ENCODE results near the gene RASGRF1.
A peak's percentile ranks its signal among the peaks of the same experiment; 100 is the strongest.

Gene RASGRF1

DNA sequence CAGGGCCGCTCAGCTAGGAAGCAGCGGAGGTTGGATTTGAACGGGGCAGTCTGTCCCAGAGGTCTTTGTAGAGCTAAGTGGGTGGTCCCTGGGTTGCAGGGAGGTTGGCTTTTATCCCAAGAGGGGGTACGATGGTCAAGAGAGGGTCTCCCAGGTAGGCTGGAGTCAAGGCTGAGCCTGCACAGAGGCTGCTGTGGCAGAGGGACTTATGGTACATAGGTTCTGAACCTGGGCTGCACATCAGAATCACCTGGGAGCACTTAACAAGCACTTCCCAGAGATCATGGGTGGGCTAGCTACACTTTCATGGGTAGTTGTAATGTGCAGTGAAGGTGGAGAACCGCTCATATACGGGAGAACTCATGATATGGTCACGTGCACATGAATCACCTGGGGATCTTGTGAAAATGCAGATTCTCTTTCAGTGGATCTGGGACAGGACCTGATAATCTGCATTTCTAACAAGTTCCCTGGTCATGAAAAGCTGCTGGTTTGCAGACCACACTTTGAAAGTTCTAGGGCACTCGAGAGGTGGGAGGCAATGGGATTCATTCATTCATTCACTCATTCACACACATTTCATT is 2.9 kb upstream of the RASGRF1 start:
- DNase-seq (ENCODE audit: low spot score) = no peak

DNA sequence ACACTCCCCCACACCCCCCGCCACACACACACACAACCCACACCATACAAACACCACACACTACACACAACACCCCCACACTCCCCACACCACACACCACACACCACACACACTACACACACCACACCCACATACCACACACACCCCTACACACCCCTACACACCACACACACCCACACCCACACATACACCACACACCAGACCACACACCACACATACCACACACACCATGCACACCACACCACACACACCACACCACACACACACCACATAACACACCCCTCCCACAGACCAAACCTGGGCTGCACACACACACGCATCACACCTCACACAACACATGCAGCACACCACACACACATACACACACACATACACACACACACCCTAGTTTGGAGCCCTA is 1.8 kb upstream of the RASGRF1 start:
- no peak for DNase-seq (ENCODE audit: low spot score)

DNA sequence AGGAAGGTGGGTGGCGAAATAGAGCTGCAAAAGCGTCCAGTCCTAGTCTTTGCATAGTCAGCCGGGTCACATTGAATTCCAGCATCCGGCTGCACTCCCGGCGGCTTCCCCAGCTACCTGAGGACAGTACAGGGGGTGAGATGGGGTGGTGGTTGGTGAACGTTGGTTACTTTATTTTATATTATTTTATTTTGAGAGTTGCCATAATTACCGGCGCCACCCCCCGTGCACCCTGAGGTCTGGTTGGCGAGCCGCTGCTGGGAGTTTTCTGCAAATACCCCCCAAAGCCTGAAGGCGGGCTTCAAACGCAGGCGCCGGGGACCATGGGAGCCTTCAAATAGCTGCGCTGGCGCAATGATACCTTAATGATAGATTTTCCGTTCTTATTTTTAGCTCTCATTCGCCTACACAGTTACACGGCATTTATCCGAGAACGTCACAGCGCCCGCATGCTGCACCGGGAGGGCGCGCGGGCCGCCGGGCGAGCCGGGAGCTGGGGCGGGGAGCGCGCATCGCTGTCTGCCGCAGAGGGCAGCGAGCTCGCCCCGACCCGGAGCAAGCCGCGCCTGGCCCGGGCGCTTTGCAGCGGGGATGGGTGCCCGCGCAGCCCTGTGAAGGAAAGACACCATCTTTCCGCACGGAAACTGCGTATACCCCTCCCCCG is 756 bp upstream of the RASGRF1 start:
- DNase-seq (ENCODE audit: low spot score) = no peak

DNA sequence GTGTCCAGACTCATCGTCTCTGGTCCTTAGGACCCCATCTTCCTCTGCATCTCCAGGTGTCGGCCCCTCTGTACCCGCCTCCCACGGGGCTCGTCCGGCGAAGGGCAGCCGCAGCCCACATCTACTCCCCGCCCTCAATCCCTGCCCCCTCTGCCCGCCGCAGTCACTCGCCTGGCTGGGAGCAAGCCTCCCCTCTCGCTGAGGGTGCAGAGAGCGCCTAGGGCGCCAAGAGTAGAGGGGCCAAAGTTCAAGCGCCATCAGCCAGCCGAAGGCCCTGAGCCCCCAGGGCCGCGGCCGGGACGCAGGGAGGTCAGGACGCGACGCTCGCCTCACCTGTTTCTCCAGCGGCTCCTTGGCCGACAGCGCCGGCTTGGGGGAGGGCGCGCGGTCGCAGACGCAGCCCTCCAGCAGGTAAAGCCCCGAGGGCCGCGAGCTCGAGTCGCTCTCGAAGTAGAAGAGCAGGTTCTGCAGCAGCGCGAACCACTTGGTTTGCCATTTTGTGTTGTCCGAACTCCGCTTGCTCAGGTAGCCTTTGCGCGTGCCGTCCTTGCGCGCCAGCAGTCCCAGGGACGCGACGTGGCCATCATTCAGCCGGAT is 592 bp downstream of the RASGRF1 start:
- no peak for DNase-seq (ENCODE audit: low spot score)

DNA sequence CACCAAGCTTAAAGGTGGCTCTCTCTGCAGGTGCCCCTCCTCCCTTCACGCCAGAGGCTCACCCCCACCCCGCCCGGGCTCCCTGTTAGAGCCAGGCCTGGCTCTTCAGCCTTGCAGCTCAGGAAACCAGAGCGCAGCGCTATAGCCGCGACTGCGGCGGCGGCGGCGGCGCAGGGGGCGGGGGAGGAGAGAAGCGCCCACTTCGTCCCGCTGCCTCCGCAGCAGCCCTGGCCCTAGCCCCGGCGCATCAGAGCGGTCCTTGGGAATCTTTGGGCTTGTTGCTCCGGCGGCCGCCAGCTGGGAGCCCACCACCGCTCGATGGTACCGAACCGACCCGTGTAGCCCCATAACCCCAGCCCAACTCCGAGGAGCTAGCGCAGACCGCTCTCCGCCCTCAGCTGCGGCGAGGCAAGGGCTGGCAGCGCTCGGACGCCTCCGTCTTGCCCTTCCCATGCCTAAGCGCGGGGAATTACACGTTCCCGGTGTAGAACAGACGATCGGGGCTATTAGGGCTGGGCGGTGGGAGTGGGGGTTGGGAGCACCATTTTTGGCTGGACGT is 1.2 kb downstream of the RASGRF1 start:
- DNase-seq (ENCODE audit: low spot score) = no peak

DNA sequence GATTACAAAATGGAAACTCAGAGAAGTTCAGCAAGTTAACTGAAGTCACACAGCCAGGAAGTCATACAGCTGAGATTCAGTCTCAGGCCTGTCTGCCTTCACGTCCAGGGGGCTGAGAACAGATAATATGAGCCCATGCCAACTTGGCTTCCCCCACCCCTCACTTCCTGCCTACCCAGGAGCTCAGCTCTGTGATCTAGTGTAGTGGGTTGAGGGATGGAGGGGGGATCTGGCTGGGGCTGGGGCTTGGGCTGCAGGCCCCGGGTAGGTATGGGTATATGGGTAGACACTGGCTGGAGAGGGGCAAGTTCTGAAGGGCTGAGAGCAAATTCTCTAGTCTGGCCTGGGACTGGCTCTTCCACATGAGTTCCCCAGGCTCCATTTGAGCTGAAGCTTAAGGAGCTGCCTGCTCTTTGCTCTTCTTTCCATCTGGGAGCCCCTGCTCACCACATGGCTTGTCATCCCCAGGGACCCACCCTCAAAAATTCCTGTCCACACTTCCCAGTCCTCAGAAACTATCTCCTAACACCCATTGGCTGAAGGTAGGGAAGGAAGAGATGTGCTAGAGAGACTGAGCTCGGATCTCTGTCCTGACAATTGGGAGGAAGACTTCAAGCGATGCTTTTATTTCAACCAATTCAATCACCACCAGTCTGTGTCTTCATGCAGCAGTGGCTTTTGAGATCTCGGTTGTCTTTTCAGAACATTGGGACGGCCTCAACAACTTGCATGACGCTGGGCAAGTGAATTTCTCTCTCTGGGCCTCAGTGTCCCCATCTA is 2.0 kb downstream of the RASGRF1 start:
- DNase-seq (ENCODE audit: low spot score) = no peak

DNA sequence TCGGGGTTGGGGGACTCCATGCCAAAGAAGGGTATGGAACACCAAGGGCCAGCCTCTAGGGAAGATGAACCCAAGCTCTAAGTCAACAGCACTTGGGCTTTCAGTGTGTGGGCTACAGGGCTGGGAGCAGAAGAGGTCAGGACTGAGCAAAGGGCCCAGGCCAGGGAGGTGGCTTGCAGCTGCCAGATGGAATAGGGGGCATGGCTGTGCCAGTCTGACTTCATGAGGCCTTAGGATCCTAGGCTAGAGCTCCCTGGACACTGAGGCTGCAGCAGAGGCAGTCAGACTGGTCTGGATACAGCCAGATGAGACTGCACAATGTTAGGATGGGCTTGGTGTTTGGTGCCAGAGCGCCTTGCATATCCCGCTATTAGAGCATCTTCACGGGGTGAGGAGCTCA is 3.8 kb downstream of the RASGRF1 start:
- DNase-seq (ENCODE audit: low spot score) = no peak

DNA sequence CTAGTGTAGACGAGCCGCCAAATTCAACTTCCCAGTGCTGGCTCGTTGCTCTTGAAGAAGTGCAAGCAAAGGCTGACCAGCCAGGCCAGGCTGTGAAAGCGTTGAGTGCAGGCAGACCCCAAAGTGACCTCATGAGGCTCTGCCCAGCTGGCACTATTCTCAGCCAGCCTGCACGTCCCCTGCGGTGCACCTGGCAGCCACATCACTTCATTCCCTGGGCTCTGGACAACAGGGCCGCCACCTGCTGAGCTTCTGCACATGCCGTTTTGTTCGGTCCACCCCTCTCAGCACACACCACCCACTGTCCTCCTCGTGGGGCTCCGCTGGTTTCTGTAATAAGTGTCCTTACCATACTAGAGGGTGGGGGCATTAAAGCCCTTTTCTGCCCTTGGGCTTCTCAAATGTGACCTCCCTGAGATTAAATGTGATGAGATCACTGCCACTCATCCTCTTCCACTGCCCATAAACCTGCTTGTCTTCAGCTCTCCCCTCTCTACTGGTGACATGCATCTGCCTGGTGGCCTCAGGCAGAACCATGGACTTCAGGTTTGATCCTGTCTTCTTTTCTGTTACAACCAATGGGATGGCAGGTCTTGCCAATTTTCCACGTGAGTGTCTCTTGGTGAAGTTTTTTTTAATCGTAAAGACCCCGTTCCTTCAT is 6.1 kb downstream of the RASGRF1 start:
- no peak for DNase-seq (ENCODE audit: low spot score)

DNA sequence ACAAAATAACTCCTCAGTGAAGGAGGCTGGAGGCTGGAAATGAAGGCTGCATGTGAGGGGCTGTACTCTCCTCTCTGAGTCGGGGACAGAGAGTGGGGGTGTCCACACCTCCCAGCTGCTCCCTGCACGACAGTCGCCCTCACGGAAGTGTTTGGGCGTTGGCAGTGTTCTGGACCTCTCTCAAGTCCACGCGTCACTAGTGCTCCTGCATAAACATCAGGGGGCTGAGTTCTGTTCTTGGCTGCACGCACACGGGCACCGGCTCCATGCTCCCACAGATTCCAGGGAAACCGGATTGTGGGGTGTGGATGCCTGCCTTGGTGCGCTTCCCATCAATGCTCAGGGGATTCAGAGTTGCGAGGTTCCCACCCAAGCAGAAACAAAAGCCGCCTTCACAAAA is 7.4 kb downstream of the RASGRF1 start:
- DNase-seq (ENCODE audit: low spot score) = no peak

DNA sequence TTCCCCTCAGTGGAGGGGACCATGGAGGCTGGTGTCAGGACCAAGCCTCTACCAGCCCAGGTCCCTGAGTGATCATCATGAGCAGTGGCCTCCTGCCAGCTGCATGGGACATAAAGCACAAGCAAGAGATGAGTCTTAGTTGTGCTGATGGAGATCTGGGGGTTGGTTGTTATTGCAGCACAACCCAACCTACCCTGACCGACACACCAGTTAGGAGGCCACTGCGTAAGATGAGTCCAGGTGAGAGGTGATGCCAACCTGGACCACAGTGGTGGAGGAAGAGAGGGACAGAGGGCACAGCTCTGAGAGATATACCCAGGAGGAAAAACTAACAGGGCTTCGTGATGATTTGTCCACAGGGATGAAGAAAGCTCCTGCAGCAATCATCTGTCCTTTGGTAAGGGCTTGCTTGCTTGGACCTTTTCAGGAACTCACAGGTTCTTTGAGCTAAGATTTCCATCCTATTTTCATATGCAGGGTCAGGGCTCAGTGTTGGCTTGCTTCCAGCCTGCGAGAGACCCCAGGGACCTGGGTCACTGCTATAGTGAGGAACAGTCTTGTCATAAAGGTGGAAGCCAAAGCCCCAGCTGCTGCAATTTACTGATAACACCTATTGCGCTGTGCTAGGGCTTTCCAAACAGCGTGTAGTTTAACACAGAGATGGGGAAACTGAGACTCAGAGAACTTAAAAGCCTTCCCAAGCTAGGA is 8.1 kb downstream of the RASGRF1 start:
- no peak for DNase-seq (ENCODE audit: low spot score)

DNA sequence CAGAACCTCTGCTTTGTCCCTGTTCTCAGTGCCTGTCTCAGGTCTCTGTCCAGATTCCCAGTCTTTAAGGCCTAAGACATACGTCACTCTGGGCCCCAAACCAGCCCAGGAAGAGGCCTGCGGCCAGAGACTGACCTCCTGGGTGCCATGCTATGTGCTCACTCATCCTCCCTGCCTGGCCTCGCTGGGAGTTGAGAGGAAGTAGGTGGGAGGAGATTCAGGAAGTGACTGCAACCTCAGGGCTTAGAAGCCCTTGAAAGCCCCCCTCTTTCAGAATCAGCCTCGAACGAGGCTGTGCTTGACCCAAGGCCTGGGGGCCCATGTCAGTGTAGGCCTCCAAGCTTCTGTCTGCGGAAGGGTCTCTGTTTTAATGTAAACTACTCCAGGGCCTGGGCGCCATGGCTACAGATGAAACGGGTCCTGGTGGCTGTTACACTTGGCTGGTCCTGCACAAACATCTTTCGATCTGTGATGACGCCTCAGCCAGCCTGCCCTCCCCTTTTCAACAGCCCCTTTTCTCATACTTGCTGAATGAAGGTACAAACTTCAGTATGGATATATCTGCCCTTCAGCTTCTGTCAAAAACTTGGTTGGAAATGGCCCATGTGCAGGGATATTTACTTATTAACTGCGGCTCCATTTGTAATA is 11.7 kb downstream of the RASGRF1 start:
- DNase-seq (ENCODE audit: low spot score) = no peak

DNA sequence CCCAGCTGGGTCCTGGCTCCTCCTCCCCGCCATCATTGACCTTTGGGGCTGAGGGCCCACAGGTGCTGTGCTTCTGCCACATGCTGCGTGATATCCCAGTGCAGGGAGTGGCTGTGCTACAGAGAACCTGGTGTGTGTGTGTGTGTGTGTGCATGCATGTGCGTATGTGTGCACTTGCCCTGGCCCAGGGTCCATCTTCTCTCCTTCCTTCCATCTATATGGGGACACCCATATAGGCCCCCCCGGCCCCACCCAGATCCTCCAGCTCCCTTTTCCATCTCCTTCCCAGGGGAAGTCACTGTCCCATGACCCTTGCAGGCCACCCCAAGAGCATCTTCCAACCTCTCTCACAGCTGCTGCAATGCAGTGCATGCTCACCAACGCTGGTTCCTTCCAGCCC is 12.6 kb downstream of the RASGRF1 start:
- no peak for DNase-seq (ENCODE audit: low spot score)

DNA sequence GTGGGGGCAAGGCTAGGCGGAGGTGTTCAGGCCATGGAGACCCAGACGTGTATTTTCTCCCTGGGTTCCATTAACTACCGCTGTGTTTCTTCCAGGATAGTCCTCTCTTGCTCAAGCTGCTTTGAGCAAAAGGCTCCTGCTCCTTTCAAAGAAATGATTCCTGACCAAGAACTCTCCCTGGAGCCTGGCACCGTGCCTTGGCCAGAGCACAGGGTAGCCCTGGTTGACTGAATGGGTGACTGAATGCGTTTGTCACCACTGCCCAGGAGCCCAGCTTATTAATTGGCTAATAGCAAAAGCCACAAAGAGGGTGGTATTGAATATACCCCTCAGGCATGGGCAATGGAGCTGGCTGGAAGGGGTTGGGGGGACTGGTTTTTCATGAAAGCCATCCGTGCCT is 13.9 kb downstream of the RASGRF1 start:
- no peak for DNase-seq (ENCODE audit: low spot score)

DNA sequence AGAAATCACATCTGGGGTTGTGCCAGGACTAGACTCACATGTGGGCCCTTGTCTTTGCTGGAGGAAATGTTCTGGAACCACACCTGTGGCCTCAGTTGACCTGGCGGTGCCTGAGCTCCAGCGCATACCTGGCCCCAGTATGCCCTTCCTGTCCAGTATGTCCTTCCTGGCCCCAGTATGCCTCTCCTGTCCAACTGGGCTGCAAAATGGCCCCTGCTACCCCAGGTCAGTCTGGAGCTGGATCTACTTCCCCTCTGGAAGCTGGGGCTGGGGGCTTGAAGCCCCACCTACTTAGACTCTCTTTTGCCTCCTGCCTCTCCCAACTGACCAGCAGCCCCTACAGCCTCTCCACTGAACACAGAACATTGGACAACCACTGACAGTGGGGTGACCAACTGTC is 15.3 kb downstream of the RASGRF1 start:
- no peak for DNase-seq (ENCODE audit: low spot score)

DNA sequence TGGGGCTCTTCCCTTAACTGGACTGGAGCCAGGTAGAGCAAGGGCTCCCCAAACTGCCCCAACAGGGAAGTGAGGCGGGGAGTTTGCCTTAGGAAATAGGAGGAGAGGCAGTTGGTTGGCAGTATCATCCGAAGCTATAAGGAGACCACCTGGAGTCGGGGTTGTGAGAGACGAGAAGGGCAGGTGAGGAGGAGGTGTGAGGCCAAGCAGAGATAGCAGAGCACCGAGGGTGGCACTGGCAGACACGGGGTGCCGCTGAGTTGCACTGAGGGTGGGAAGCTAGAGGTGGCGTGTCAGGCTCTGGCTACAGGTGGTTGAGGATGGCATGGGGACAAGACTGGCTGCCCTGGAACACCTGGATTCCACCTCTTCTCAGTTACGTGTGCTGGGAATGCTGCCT is 17.2 kb downstream of the RASGRF1 start:
- no peak for DNase-seq (ENCODE audit: low spot score)

DNA sequence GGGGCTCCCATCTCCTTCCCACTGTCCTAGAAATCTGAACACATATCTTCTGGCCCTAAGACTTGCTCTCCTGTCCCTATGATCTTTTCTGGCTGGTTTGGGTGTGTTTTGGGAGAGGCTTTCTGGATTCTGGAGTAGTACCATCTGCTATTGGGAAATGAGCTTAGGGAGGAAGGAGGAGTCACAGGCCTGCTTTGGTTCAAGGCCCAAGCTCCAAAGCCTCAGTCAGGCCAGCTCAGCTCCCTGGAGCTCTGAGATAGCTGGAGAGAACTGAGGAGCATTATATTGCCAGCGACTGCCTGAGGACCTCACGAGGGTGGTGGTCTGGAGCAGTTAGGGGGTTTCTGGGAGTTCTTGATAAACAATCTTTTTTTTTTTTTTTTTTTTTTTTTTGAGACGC is 18.7 kb downstream of the RASGRF1 start:
- DNase-seq (ENCODE audit: low spot score) = peak; percentile 37

DNA sequence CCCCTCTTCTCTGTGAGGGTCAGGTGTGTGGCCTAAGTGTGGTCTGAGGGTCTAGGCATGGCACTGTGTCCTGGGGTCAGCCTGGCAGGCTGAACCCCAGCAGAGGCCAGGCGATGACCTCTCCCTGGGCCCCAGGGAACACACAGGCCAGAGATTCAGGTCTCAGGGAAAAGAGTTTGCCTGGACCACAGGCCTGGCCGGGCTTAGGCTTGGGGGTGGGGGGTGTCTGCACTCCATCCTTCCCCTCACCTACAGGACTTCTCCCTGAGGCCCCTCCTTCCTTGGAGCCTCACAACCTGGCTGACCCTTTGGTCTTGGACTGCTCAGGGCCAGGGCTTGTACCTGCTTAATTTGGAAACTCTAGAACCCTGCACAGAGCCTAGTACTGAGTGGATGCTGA is 21.8 kb downstream of the RASGRF1 start:
- DNase-seq (ENCODE audit: low spot score) = no peak

DNA sequence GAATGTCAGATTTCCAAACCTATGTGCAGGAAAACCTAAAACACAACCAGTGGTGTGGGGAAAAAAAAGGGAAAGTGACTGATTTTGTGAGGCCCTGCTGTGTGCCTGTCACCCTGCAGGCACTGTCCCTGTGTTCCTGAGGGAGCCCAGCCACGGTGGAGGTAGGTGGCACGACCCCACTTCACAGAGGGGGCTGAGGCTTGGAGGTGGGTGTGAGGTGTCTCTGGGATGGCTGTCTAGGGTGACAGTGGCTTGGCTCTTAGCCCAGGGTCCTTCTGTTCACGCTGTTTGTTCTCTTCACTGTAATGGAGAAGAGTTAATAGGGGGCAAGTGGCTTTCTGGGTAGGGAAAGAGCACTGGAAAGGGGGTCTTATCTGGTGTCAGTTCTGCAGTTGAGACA is 22.6 kb downstream of the RASGRF1 start:
- DNase-seq (ENCODE audit: low spot score) = no peak

DNA sequence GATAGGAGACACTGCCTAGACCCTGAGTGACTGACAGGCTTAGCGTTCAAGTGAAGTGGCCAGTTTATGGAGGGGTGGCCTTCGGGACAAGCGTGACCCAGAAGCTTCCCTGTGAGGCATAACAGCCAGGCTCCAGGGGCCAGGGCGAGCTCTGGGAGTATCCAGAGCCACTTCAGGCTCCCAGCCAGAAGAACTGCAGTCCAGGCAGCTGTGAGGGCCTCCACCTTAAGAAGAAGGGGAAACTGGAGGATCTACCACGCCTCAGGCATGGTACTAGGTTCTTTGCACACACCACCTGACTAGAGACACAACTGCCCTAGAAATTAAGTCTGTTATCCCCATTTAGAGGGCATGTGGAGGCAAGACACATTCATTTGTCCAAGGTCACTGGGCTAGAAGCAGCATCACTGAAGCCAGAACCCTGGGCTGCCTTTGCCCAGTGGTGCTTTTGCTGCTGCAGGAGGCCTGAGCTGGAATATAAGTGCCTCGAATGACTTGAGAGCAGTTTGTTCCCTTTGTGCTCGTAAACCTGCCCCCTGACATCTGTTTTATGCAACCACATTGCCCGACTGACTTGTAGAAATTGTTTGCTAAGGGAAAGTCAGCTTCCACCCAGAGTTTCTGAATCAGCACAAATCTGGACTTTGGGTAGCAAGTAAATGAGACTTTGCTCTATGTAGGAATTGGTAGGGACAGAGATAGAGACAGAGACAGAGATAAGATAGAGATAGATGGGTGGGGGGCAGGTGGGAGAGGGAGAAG is 23.3 kb downstream of the RASGRF1 start:
- DNase-seq (ENCODE audit: low spot score) = no peak

DNA sequence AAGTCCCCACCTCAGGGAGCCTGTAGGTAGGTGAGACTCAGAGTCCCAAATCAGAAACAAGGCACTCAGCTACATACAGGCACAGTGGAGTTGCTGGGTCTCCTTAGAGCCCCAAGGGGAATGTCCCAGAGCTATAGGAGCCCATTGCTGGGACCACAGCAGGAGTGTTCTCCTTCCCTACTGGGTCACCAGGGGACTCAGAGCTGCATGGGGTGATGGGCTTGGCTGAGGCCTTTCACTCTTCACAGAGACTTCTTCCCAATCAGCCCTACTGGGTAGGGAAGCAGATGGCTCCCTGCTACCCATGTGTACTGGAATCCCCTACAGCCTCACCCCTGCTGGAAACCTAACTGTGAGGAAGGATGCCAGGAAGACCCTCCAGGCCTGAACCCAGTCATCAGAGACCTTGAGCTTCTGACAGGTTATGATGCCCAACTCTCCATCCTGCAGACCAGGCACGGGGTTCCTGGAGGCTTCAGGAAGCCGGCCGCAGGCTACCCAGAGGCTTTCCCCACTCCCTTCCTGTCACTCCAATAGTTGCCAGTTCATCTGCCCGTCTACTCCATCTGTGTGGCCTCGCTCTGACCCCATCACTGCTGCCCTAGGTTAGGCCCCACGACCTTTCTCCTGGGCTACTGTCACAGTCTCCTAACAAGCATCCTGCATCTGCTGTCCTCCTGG is 24.0 kb downstream of the RASGRF1 start:
- no peak for DNase-seq (ENCODE audit: low spot score)

All from AG08395 (cell line).